ENCODE measurements around the gene UXT. TPM values are rescaled to one million over a fixed set of nuclear protein-coding genes. Genes with fewer than 3 reads are reported as not detected.

UXT gene
- total and polyA plus RNA-seq, 2 of the 13 experiments (the other 11 are each of a cell fraction or from before 2014, with no cell fraction given) = 107 to 123 TPM

DNA sequence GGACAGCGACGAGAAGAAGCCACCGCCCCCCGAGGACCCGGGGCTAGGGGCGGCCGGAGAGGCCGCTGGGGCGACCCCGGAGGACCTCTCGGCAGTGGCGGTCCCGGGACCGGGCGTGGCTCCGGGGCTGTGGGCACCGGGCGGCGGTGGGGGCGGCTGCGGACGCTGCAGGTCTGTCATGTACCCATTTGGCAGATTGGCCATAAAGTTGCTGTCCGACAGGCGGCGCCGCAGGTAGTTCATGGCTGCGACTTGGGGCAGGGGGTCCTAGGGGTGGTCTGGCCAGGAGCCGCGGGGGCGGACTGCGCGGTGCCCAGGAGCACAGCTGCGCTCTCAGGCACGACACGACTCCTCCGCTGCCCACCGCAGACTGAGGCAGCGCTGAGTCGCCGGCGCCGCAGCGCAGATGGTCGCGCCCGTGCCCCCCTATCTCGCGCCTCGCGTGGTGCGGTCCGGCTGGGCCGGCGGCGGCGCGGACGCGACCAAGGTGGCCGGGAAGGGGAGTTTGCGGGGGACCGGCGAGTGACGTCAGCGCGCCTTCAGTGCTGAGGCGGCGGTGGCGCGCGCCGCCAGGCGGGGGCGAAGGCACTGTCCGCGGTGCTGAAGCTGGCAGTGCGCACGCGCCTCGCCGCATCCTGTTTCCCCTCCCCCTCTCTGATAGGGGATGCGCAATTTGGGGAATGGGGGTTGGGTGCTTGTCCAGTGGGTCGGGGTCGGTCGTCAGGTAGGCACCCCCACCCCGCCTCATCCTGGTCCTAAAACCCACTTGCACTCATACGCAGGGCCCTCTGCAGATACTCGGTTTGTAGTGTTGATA is 39.3 kb downstream of the UXT start, which contains the start of gene SYN1 (continued):
- TF ChIP-seq MYNN (CRISPR knock-in tag; IDR thresholded peaks at IDR 0.05; ENCODE audit: low read depth) (no peak), ARID2 (CRISPR knock-in tag; IDR thresholded peaks at IDR 0.05; ENCODE audit: borderline replicate concordance) (no peak), FOXK1 (CRISPR knock-in tag; IDR thresholded peaks at IDR 0.05; ENCODE audit: borderline replicate concordance, low read depth) (peak; percentile 42; the same call in 1 of the 2 replicates), SALL2 (CRISPR knock-in tag; IDR thresholded peaks at IDR 0.05) (peak; percentile 69; the same call in 1 of the 2 replicates), ARID5B (CRISPR knock-in tag; IDR thresholded peaks at IDR 0.05) (peak; percentile 23; the same call in 1 of the 2 replicates), ZNF891 (CRISPR knock-in tag; IDR thresholded peaks at IDR 0.05) (no peak), HMGA1 (CRISPR knock-in tag; conservative IDR thresholded peaks at IDR 0.05) (no peak), NR2F1 (CRISPR knock-in tag; IDR thresholded peaks at IDR 0.05) (no peak), SOX5 (CRISPR knock-in tag; IDR thresholded peaks at IDR 0.05; ENCODE audit: borderline replicate concordance) (no peak)
- TF ChIP-seq, protein P1, sequence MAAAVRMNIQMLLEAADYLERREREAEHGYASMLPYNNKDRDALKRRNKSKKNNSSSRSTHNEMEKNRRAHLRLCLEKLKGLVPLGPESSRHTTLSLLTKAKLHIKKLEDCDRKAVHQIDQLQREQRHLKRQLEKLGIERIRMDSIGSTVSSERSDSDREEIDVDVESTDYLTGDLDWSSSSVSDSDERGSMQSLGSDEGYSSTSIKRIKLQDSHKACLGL (CRISPR knock-in tag; IDR thresholded peaks at IDR 0.05) = peak; percentile 43; the same call in 1 of the 2 replicates
- TF ChIP-seq, protein P2, sequence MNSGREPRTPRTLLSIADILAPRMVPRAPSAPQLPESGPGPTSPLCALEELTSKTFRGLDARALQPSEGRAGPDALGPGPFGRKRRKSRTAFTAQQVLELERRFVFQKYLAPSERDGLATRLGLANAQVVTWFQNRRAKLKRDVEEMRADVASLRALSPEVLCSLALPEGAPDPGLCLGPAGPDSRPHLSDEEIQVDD (CRISPR knock-in tag; IDR thresholded peaks at IDR 0.05; ENCODE audit: borderline replicate concordance) = no peak
- TF ChIP-seq, protein P3, sequence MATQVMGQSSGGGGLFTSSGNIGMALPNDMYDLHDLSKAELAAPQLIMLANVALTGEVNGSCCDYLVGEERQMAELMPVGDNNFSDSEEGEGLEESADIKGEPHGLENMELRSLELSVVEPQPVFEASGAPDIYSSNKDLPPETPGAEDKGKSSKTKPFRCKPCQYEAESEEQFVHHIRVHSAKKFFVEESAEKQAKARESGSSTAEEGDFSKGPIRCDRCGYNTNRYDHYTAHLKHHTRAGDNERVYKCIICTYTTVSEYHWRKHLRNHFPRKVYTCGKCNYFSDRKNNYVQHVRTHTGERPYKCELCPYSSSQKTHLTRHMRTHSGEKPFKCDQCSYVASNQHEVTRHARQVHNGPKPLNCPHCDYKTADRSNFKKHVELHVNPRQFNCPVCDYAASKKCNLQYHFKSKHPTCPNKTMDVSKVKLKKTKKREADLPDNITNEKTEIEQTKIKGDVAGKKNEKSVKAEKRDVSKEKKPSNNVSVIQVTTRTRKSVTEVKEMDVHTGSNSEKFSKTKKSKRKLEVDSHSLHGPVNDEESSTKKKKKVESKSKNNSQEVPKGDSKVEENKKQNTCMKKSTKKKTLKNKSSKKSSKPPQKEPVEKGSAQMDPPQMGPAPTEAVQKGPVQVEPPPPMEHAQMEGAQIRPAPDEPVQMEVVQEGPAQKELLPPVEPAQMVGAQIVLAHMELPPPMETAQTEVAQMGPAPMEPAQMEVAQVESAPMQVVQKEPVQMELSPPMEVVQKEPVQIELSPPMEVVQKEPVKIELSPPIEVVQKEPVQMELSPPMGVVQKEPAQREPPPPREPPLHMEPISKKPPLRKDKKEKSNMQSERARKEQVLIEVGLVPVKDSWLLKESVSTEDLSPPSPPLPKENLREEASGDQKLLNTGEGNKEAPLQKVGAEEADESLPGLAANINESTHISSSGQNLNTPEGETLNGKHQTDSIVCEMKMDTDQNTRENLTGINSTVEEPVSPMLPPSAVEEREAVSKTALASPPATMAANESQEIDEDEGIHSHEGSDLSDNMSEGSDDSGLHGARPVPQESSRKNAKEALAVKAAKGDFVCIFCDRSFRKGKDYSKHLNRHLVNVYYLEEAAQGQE (IDR thresholded peaks at IDR 0.05; ENCODE audit: borderline replicate concordance in 1 of 2, low read depth in 1 of 2, low read length in 2 of 2) = peak in 1 of 2 experiments; percentile 97
- TF ChIP-seq, protein P4, sequence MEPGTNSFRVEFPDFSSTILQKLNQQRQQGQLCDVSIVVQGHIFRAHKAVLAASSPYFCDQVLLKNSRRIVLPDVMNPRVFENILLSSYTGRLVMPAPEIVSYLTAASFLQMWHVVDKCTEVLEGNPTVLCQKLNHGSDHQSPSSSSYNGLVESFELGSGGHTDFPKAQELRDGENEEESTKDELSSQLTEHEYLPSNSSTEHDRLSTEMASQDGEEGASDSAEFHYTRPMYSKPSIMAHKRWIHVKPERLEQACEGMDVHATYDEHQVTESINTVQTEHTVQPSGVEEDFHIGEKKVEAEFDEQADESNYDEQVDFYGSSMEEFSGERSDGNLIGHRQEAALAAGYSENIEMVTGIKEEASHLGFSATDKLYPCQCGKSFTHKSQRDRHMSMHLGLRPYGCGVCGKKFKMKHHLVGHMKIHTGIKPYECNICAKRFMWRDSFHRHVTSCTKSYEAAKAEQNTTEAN (CRISPR knock-in tag; conservative IDR thresholded peaks at IDR 0.05) = no peak
- TF ChIP-seq, protein P5, sequence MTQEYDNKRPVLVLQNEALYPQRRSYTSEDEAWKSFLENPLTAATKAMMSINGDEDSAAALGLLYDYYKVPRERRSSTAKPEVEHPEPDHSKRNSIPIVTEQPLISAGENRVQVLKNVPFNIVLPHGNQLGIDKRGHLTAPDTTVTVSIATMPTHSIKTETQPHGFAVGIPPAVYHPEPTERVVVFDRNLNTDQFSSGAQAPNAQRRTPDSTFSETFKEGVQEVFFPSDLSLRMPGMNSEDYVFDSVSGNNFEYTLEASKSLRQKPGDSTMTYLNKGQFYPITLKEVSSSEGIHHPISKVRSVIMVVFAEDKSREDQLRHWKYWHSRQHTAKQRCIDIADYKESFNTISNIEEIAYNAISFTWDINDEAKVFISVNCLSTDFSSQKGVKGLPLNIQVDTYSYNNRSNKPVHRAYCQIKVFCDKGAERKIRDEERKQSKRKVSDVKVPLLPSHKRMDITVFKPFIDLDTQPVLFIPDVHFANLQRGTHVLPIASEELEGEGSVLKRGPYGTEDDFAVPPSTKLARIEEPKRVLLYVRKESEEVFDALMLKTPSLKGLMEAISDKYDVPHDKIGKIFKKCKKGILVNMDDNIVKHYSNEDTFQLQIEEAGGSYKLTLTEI (CRISPR knock-in tag; conservative IDR thresholded peaks at IDR 0.05) = no peak
